GM23338 (cell line): ENCODE data around the gene CTNNA2.

ENCODE experiments used
- CREB1 ChIP-seq: fragments of 250-450 bp; sonication (Bioruptor Pico); IDR thresholded peaks from 2 replicates; pipeline ENCODE4 v1.5.0; 2020; ENCODE audit warnings: low read depth, mild to moderate bottlenecking, moderate library complexity
- CTCF ChIP-seq, 2 experiments: fragments of 200-600 bp in 1 of 2; sonication (generic) in 1 of 2; conservative IDR thresholded peaks; 2 replicates each; pipeline versions ENCODE4 v1.5.1 to v1.6.1; 2016 to 2017; ENCODE audit warnings: antibody characterized with exemption in 2 of 2, low read depth in 2 of 2, mild to moderate bottlenecking in 2 of 2, moderate library complexity in 1 of 2
- EZH2 ChIP-seq: fragments of 200-600 bp; sonication (generic); IDR thresholded peaks from one replicate; pipeline ENCODE4 v1.8.0; 2017; ENCODE audit warnings: antibody characterized with exemption, mild to moderate bottlenecking, low read depth; ENCODE audit not compliant: unreplicated experiment
- EZH2phosphoT487 ChIP-seq: fragments of 200-600 bp; sonication (generic); IDR thresholded peaks from one replicate; pipeline ENCODE4 v1.8.1; 2018; ENCODE audit warnings: antibody characterized with exemption; ENCODE audit not compliant: unreplicated experiment
- POLR2AphosphoS5 ChIP-seq: IDR thresholded peaks from 2 replicates; pipeline ENCODE4 v1.6.1; 2016; ENCODE audit warnings: antibody characterized with exemption, low read depth
- STAT1 ChIP-seq: IDR thresholded peaks from one replicate; pipeline ENCODE4 v1.6.1; 2016; ENCODE audit warnings: antibody characterized with exemption; ENCODE audit not compliant: unreplicated experiment
- TF ChIP-seq, protein P1 (sequence below): IDR thresholded peaks from one replicate; pipeline ENCODE4 v1.6.1; 2018; ENCODE audit warnings: antibody characterized with exemption; ENCODE audit not compliant: unreplicated experiment

- TF ChIP-seq CREB1 (CRISPR knock-in tag), result no peak
- no peak for TF ChIP-seq EZH2
- TF ChIP-seq POLR2AphosphoS5, result no peak
- TF ChIP-seq, protein P1, sequence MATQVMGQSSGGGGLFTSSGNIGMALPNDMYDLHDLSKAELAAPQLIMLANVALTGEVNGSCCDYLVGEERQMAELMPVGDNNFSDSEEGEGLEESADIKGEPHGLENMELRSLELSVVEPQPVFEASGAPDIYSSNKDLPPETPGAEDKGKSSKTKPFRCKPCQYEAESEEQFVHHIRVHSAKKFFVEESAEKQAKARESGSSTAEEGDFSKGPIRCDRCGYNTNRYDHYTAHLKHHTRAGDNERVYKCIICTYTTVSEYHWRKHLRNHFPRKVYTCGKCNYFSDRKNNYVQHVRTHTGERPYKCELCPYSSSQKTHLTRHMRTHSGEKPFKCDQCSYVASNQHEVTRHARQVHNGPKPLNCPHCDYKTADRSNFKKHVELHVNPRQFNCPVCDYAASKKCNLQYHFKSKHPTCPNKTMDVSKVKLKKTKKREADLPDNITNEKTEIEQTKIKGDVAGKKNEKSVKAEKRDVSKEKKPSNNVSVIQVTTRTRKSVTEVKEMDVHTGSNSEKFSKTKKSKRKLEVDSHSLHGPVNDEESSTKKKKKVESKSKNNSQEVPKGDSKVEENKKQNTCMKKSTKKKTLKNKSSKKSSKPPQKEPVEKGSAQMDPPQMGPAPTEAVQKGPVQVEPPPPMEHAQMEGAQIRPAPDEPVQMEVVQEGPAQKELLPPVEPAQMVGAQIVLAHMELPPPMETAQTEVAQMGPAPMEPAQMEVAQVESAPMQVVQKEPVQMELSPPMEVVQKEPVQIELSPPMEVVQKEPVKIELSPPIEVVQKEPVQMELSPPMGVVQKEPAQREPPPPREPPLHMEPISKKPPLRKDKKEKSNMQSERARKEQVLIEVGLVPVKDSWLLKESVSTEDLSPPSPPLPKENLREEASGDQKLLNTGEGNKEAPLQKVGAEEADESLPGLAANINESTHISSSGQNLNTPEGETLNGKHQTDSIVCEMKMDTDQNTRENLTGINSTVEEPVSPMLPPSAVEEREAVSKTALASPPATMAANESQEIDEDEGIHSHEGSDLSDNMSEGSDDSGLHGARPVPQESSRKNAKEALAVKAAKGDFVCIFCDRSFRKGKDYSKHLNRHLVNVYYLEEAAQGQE, result no peak
- no peak for TF ChIP-seq CTCF (conservative IDR thresholded peaks at IDR 0.05; ENCODE audit: low read depth in 2 of 2)
- TF ChIP-seq STAT1, result no peak
- TF ChIP-seq EZH2phosphoT487, result no peak
Observed at GRCh38 chr2:80193566-80193965, 680.7 kb downstream of the CTNNA2 start.
